Fibroblast of mammary gland (primary cell): ENCODE measurements around the gene S100P.
A peak's percentile ranks its signal among the peaks of the same experiment; 100 is the strongest.

Experiments
- DNase-seq: peaks from one replicate; pipeline ENCODE4 v3.0.0-alpha.2; 2010; ENCODE audit warnings: low read depth
- H3K4me3 ChIP-seq: 2 replicates; pipeline ENCODE4 v1.5.1; 2011; ENCODE audit warnings: low read depth, mild to moderate bottlenecking, low read length, moderate library complexity; ENCODE audit not compliant: control insufficient read depth
- CTCF ChIP-seq: conservative IDR thresholded peaks from 2 replicates; pipeline ENCODE4 v1.5.1; 2011; ENCODE audit warnings: low read depth, low read length, inconsistent platforms; ENCODE audit not compliant: control insufficient read depth, insufficient read depth

The S100P gene

GRCh38 chr4:6730603-6731317 lies 37.1 kb downstream of the S100P start:
- TF ChIP-seq CTCF: no peak
- no peak for DNase-seq
- H3K4me3 ChIP-seq: no peak overlapping the region

GRCh38 chr4:6731318-6731675 lies 37.6 kb downstream of the S100P start:
- H3K4me3 ChIP-seq: no peak overlapping the region
- DNase-seq: no peak
- TF ChIP-seq CTCF: no peak

GRCh38 chr4:6731780-6732179 lies 38.1 kb downstream of the S100P start:
- no peak for TF ChIP-seq CTCF
- DNase-seq: no peak
- H3K4me3 ChIP-seq: no peak overlapping the region

GRCh38 chr4:6732441-6733357 lies 39.0 kb downstream of the S100P start:
- peak; percentile 91 for DNase-seq
- TF ChIP-seq CTCF: no peak
- H3K4me3 ChIP-seq: no peak overlapping the region

- no peak overlapping the region for H3K4me3 ChIP-seq
- no peak for DNase-seq
- TF ChIP-seq CTCF: no peak
These were observed 39.9 kb downstream of the S100P start for GRCh38 chr4:6733358-6734164.

GRCh38 chr4:6734165-6734786 lies 40.6 kb downstream of the S100P start:
- H3K4me3 ChIP-seq: no peak overlapping the region
- no peak for TF ChIP-seq CTCF
- no peak for DNase-seq
